IPS-20b (cell line): ENCODE measurements around the gene RHOJ.

ENCODE experiments used
- H3K27ac ChIP-seq: one replicate; pipeline ENCODE4 v1.5.1; 2013; ENCODE audit warnings: low read length
- H3K27me3 ChIP-seq: 2 replicates; pipeline ENCODE4 v1.6.1; 2013; ENCODE audit warnings: mild to moderate bottlenecking, low read length, inconsistent platforms; ENCODE audit not compliant: insufficient read depth
- H3K36me3 ChIP-seq: 2 replicates; pipeline ENCODE4 v1.6.1; 2013; ENCODE audit warnings: low read depth, mild to moderate bottlenecking, inconsistent platforms, low read length, moderate library complexity; ENCODE audit not compliant: insufficient read depth
- H3K4me1 ChIP-seq: 2 replicates; pipeline ENCODE4 v1.6.1; 2013; ENCODE audit warnings: mild to moderate bottlenecking, control low read depth, inconsistent platforms, low read length, moderate library complexity; ENCODE audit not compliant: insufficient read depth
- H3K4me3 ChIP-seq: 2 replicates; pipeline ENCODE4 v1.5.1; 2013; ENCODE audit warnings: mild to moderate bottlenecking, low read length, inconsistent platforms
- H3K9ac ChIP-seq: 2 replicates; pipeline ENCODE4 v1.6.1; 2013; ENCODE audit warnings: low read depth, mild to moderate bottlenecking, inconsistent platforms, low read length, moderate library complexity
- H3K9me3 ChIP-seq: 2 replicates; pipeline ENCODE4 v1.6.1; 2013; ENCODE audit warnings: mild to moderate bottlenecking, low read depth, low read length, inconsistent platforms; ENCODE audit not compliant: insufficient read depth

The RHOJ gene

DNA sequence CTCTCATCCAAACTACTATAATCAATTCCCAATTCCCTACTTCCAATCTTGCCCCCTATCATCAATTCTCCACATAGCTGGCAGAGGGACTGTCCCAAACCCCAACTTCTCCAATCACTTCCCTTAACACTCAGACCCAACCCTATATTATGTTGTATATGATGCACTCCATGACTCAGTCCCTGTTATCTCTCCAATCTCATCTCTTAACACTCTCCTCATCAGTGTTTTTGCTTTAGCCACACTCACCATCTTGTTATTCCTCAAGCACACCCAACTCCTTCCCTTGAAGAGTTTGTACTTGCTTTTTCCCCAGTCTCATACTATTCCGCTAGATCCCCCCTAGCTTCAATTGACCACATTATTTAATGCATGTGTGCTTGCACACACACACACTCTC, 4.9 kb downstream of the RHOJ start:
- H3K9me3 ChIP-seq: no peaks in the 10 kb centered on the region
- no peaks in the 10 kb centered on the region for H3K36me3 ChIP-seq
- H3K9ac ChIP-seq: no peak overlapping the region
- peaks cover 11% of the 10 kb centered on the region for H3K4me1 ChIP-seq
- H3K4me3 ChIP-seq: no peak overlapping the region
- H3K27me3 ChIP-seq: no peaks in the 10 kb centered on the region
- no peak overlapping the region for H3K27ac ChIP-seq

- Histone ChIP-seq H3K27ac (no peak overlapping the region), H3K9me3 (no peaks in the 10 kb centered on the region), H3K27me3 (no peaks in the 10 kb centered on the region), H3K9ac (no peak overlapping the region), H3K36me3 (no peaks in the 10 kb centered on the region), H3K4me1 (no peaks in the 10 kb centered on the region), H3K4me3 (no peak overlapping the region)
Measured at GRCh38 chr14:63210812-63211211, 6.6 kb downstream of the RHOJ start.

DNA sequence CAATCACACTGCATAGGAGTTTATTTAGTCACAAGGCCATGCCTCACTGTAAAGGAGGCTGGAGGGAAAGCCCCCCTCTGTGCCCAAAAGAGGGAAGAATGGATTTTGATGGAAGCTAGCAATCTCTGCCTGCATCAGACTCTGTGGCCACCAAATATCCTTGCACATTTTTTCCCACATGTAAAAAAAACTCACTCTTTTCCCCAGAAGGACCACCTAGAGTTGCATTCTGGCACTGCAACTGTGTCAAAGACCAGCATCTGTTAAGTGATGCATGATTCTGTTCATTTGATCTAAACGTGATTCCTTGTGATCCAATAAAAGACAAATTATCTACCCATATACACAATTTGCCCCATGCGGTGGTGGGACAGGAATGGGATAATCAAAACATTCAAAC, 8.0 kb downstream of the RHOJ start:
- Histone ChIP-seq H3K9me3 (no peaks in the 10 kb centered on the region), H3K36me3 (no peaks in the 10 kb centered on the region), H3K4me1 (no peaks in the 10 kb centered on the region), H3K4me3 (no peak overlapping the region), H3K9ac (no peak overlapping the region), H3K27ac (no peak overlapping the region), H3K27me3 (no peaks in the 10 kb centered on the region)

DNA sequence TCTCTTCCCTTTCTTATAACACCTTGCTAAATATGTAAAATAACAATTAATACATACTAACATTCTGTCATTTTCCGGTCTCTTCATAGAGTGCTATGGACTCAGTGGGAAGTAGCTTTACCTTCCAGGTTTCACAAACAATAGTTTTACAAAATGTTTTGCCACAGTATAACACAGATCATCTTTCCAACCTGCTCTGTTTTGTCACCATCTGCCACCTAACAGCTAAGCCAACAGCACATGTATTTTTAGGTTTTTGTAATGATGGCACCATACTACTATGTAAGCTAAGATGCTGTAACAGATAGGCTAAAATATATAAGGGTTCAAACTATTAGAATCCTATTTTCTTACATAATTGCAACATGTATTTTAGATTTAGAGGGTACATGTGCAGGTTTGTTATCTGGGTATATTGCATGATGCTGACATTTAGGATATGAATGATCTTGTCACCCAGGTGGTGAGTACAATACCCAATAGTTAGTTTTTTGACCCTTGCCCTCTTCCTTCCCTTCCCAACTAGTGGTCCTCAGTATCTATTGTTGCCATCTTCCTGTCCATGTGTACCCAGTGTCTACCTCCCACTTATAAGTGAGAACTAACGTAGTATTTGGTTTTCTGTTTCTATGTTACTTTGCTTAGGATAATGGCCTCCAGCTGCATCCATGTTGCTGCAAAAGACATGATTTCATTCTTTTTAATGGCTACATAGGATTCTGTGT, 8.7 kb downstream of the RHOJ start:
- no peak overlapping the region for H3K9ac ChIP-seq
- no peaks in the 10 kb centered on the region for H3K27me3 ChIP-seq
- H3K36me3 ChIP-seq: no peaks in the 10 kb centered on the region
- H3K27ac ChIP-seq: no peak overlapping the region
- no peaks in the 10 kb centered on the region for H3K9me3 ChIP-seq
- H3K4me3 ChIP-seq: no peak overlapping the region
- no peaks in the 10 kb centered on the region for H3K4me1 ChIP-seq

- Histone ChIP-seq H3K4me3 (no peak overlapping the region), H3K9me3 (no peaks in the 10 kb centered on the region), H3K9ac (no peak overlapping the region), H3K27me3 (no peaks in the 10 kb centered on the region), H3K27ac (no peak overlapping the region), H3K4me1 (no peaks in the 10 kb centered on the region), H3K36me3 (no peaks in the 10 kb centered on the region)
Measured at GRCh38 chr14:63214417-63215196, 10.4 kb downstream of the RHOJ start.

DNA sequence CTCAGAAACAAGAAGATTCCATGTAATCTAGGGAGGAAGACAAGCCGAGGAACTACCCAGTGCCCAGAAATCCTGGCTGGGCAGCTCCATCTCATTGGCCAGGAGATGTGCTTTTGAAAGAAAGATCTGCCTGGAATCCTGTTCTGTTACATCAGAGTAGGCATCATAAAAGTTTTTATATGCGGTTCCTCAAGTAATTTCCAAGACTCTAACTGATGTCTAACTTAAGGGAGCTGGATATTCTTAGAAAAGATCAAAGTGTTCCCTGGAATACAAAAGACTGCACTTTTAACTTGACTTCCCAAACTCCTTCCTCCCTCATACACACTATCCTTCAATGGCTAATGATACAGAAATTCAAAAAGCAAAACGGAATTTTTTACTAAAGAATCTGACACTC, 16.3 kb downstream of the RHOJ start:
- H3K36me3 ChIP-seq: no peaks in the 10 kb centered on the region

GRCh38 chr14:63223596-63223995, 19.4 kb downstream of the RHOJ start:
- no peaks in the 10 kb centered on the region for H3K27me3 ChIP-seq
- H3K4me3 ChIP-seq: no peak overlapping the region
- no peak overlapping the region for H3K27ac ChIP-seq
- H3K9me3 ChIP-seq: no peaks in the 10 kb centered on the region
- H3K36me3 ChIP-seq: no peaks in the 10 kb centered on the region
- no peaks in the 10 kb centered on the region for H3K4me1 ChIP-seq
- no peak overlapping the region for H3K9ac ChIP-seq

More for the DNA sequence above, 16.3 kb downstream of the RHOJ start:
- Histone ChIP-seq H3K4me1 (no peaks in the 10 kb centered on the region), H3K27me3 (no peaks in the 10 kb centered on the region), H3K9ac (no peak overlapping the region), H3K4me3 (no peak overlapping the region), H3K9me3 (no peaks in the 10 kb centered on the region), H3K27ac (no peak overlapping the region)

DNA sequence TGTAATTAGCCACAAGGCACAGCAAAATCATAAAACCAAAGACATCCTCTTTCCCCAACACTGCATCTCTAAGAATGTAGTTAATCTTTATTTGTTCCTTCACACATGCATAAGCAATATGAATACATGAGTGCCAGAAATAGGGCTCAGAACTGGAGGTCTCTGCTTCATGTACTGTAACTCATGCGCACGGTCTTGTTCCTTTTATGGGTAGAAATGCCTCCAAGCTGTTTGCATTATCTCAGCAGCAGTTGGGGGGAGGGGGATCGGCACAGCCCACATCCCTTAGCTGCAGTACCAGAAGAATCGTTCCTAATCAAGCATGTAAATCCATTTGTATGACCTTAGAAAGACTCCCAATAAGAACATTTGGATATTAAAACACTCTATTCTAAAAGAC, 20.0 kb downstream of the RHOJ start:
- H3K9me3 ChIP-seq: no peaks in the 10 kb centered on the region
- no peak overlapping the region for H3K27ac ChIP-seq
- H3K9ac ChIP-seq: no peak overlapping the region
- no peak overlapping the region for H3K4me3 ChIP-seq
- no peaks in the 10 kb centered on the region for H3K4me1 ChIP-seq
- no peaks in the 10 kb centered on the region for H3K36me3 ChIP-seq
- no peaks in the 10 kb centered on the region for H3K27me3 ChIP-seq

DNA sequence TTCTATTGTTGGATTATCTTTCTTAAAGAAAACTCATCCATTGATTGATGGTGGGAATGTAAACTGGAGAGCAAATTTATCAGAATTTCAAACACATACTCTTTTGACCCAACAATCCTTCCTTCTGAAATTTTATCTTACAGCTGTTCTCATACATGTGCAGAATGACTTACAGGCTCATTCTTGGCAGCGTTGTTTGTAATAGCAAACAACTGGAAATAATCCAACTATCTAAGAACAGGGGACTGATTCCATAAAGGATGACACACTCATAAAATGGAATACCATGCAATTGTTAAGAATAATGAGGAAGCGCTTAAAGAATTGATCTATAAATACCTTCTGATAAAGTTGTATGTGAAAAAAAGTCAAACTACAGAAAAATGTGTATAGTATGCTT, 24.0 kb downstream of the RHOJ start:
- Histone ChIP-seq H3K9me3 (no peaks in the 10 kb centered on the region), H3K36me3 (no peaks in the 10 kb centered on the region), H3K27ac (no peak overlapping the region), H3K4me3 (no peak overlapping the region), H3K27me3 (no peaks in the 10 kb centered on the region), H3K4me1 (no peaks in the 10 kb centered on the region), H3K9ac (no peak overlapping the region)

DNA sequence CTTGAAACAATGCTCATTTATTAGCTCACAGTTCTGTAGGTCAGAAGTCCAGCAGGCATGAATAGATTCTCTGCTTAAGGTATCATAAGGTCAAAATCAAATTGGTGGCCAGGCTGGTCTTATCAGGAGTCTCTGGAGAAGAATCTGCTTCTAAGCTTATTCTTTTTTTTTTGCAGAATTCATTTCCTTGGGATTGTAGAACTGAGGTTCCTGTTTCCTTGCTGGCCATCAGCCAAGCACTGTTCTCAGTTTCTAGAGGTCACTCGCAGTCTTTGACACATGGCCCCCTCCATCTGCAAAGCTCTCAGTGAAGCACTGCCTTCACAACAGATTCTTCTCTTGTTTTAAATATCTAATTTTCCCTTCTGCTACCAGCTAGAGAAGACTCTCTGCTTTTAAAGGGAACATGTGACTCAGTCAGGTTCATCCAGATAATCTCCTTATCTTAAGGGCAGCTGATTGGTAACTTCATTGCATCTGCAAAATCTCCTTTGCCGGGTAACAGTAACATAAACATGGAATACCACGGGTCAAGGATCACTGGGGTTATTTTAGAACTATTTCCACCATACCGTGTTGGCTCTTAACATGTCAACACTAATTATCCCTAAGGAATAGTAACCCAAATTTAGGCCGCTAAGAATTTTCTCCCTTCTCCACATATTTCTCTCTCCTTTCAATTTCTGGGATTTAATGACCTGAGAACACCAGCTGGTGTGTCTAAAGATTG, 25.3 kb downstream of the RHOJ start:
- Histone ChIP-seq H3K27ac (no peak overlapping the region), H3K9ac (no peak overlapping the region), H3K27me3 (no peaks in the 10 kb centered on the region), H3K4me3 (no peak overlapping the region), H3K9me3 (no peaks in the 10 kb centered on the region), H3K4me1 (no peaks in the 10 kb centered on the region), H3K36me3 (no peaks in the 10 kb centered on the region)

- no peaks in the 10 kb centered on the region for H3K9me3 ChIP-seq
- H3K4me1 ChIP-seq: no peaks in the 10 kb centered on the region; the same call in 1 of the 2 replicates
- H3K27ac ChIP-seq: no peak overlapping the region
- H3K36me3 ChIP-seq: no peaks in the 10 kb centered on the region
- H3K27me3 ChIP-seq: no peaks in the 10 kb centered on the region
- H3K9ac ChIP-seq: no peak overlapping the region
- H3K4me3 ChIP-seq: no peak overlapping the region
Measured at GRCh38 chr14:63231766-63232165, 27.5 kb downstream of the RHOJ start.
